ENCODE results near the gene CEMIP. TPM values are rescaled to one million over a fixed set of nuclear protein-coding genes. Genes with fewer than 3 reads are reported as not detected.
A peak's percentile ranks its signal among the peaks of the same experiment; 100 is the strongest.

The CEMIP gene
- total RNA-seq, 4 donors from 2014 or later: 0.11 to 2.0 (median 0.98) TPM

DNA sequence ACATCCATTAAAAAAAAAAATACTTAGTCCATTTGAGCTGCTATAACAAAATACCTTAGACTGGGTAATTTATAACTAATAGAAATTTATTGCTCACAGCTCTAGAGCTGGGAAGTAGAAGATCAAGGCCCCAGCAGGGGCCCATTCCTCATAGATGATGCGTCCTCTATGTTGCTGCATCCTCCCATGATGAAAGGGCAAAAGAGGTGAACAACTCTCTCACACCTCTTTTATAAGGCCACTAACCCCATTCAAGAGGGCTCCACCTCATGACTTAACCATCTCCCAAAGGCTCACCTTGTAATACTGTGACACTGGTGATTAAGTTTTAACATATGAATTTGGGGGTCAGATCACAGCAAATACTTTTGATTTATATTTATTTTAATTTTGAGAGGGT is 218.5 kb downstream of the CEMIP start:
- no peak for DNase-seq
- no peak overlapping the region for H3K4me3 ChIP-seq (replicated peaks in 1 of 3)
- no peaks in the 10 kb centered on the region for H3K27me3 ChIP-seq
- H3K36me3 ChIP-seq: peaks cover 0 to under 1% of the 10 kb centered on the region in 2 donors
- WGBS, 2 donors: 97 to 100% methylated on average over 1 of the region's 1 CpG
- H3K9me3 ChIP-seq: no peaks in the 10 kb centered on the region
- H3K4me1 ChIP-seq: peaks cover 5 to 8% of the 10 kb centered on the region in 2 donors
- no peak for TF ChIP-seq CTCF (IDR thresholded peaks at IDR 0.05)
- no peak for TF ChIP-seq POLR2A (IDR thresholded peaks at IDR 0.05)
- intact Hi-C loops (cut with DNase I): no loop called here
- no peak overlapping the region for H3K27ac ChIP-seq

- H3K9me3 ChIP-seq: no peaks in the 10 kb centered on the region
- intact Hi-C loops (cut with DNase I): no loop called here
- peaks cover 5 to 13% of the 10 kb centered on the region in 2 donors for H3K4me1 ChIP-seq
- TF ChIP-seq CTCF (IDR thresholded peaks at IDR 0.05) (no peak), POLR2A (IDR thresholded peaks at IDR 0.05) (no peak)
- WGBS, 2 donors: 53 to 59% methylated on average over 1 of the region's 1 CpG
- no peak for DNase-seq
- no peaks in the 10 kb centered on the region for H3K27me3 ChIP-seq
- no peak overlapping the region for H3K27ac ChIP-seq
- H3K4me3 ChIP-seq (replicated peaks in 1 of 3): no peak overlapping the region
- peaks cover 0 to 5% of the 10 kb centered on the region in 2 donors for H3K36me3 ChIP-seq
Measured at GRCh38 chr15:80998251-80998650, 219.1 kb downstream of the CEMIP start.

DNA sequence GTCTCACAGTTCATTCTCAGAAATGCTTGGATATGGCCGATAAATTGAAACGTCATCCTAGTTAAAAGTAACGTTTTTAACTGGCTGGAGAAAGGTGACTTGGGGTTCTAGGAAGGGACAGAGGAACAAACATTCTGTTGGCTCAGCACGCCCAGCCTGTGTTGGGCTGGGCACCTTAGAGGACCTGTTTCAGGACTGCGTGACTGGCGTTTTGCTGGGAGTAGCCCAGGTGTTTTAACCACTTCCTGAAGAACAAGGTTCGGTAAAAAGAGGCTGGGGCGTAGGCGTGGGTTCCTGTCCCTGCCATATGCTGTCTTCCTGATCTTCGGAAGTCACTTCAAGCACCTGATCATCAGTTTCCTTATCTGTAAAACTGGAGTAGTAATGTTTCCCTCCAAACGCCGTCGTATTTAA is 220.5 kb downstream of the CEMIP start:
- H3K9me3 ChIP-seq: no peaks in the 10 kb centered on the region
- intact Hi-C loops (cut with DNase I): no loop called here
- peak overlapping the region in 2 of 3 donors; percentile 92 to 96 for H3K27ac ChIP-seq
- no peaks in the 10 kb centered on the region for H3K27me3 ChIP-seq
- peaks cover 5 to 16% of the 10 kb centered on the region in 2 donors for H3K4me1 ChIP-seq
- DNase-seq: no peak
- WGBS, 2 donors: 79 to 82% methylated on average over 13 of the region's 13 CpGs
- H3K4me3 ChIP-seq (replicated peaks in 1 of 3): no peak overlapping the region
- no peak for TF ChIP-seq POLR2A (IDR thresholded peaks at IDR 0.05)
- TF ChIP-seq CTCF (IDR thresholded peaks at IDR 0.05): no peak
- peaks cover 0 to 5% of the 10 kb centered on the region in 2 donors for H3K36me3 ChIP-seq

DNA sequence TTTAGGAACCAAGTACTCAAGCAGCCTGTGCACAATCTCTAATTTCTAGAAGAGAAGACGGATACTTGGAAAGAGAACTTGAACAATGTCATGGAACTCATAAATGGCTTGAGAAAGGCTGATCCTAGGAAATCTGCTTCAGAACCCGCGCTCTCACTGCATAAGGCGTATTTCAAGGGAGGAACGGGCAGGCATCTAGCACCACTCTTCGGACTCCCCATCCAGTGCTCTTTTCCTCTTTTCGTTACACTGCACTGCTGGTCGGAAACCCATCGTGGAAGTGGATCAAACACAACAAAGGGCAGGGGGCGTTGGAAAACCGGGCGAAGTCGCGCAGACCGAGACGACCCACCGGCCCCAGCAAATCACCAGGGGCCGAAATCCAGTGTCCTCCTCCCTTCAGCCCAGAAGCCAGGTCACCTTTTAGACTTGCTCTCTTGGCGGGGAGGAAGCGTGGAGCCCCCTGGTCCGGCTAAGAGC is 221.0 kb downstream of the CEMIP start:
- Histone ChIP-seq H3K9me3 (no peaks in the 10 kb centered on the region), H3K4me3 (replicated peaks in 1 of 3) (peak overlapping the region; percentile 64 to 90 (median 87)), H3K27ac (peak overlapping the region; percentile 83 to 96 (median 92)), H3K4me1 (peaks cover 5 to 16% of the 10 kb centered on the region in 2 donors), H3K27me3 (no peaks in the 10 kb centered on the region), H3K36me3 (peaks cover 0 to 5% of the 10 kb centered on the region in 2 donors)
- no peak for DNase-seq
- TF ChIP-seq POLR2A (IDR thresholded peaks at IDR 0.05) (no peak), CTCF (IDR thresholded peaks at IDR 0.05) (no peak)
- intact Hi-C loops (cut with DNase I): no loop called here
- 8 to 18% methylated on average over 18 to 21 of the region's 21 CpGs for WGBS, 2 donors

DNA sequence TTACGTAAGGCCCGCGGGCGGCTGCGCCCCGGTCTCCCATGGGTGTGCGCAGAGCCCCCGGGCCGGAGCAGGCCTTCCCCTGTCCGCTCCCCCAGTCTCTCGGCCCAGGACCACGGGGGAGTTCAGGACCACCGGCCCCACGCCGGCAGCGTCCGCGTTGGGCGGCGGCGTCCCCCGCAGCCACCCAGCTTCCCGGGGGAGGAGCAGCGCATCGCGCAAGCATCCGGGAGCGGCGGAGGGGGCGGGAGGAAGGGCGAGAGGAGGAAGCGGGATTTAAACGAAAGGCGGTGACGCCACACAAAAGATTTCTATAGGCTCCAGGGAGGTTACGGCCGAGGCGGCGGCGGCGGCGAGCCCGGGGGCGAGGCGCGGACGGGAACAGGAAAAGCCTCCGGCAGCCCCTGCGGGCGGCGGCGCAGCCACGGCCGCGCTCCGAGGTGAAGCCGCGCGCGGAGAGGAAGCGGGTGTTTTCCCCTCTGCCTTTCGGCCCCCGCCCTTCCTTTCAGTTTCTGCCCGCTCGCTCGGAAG is 221.5 kb downstream of the CEMIP start, which contains the start of gene TLNRD1:
TLNRD1 (plus strand) TSS at position 300 of the 528 bp plus-strand sequence. CDS start 1,349 bp downstream, outside the sequence.
- Histone ChIP-seq H3K9me3 (no peaks in the 10 kb centered on the region), H3K27ac (peak within 1 kb of the TSS; percentile 83 to 96 (median 92)), H3K4me3 (replicated peaks in 1 of 3) (peak within 1 kb of the TSS; percentile 64 to 90 (median 87)), H3K4me1 (peaks cover 5 to 16% of the 10 kb centered on the region in 2 donors), H3K27me3 (no peaks in the 10 kb centered on the region), H3K36me3 (peaks cover 0 to 5% of the 10 kb centered on the region in 2 donors)
- peak; percentile 77 for DNase-seq
- WGBS, 2 donors: 0% methylated on average over 36 to 37 of the region's 66 CpGs
- intact Hi-C loops (cut with DNase I): no loop called here
- TF ChIP-seq CTCF (IDR thresholded peaks at IDR 0.05): no peak
- TF ChIP-seq POLR2A (IDR thresholded peaks at IDR 0.05): peak; percentile 35 to 72
